H1 (cell line): ENCODE data around the gene CAV1. TPM values are rescaled to one million over a fixed set of nuclear protein-coding genes. Genes with fewer than 3 reads are reported as not detected.

Source experiments
- CTCF ChIA-PET: fragments of 300-600 bp; sonication (Branson Sonifier 250); formaldehyde crosslinking; loops from one replicate; lab custom pipeline; 2021; ENCODE audit not compliant: partially characterized antibody; lab: Charles Lee
- POLR2A ChIA-PET: fragments of 300-600 bp; sonication (Branson Sonifier 250); formaldehyde crosslinking; loops from one replicate; lab custom pipeline; 2021; ENCODE audit warnings: inconsistent platforms; ENCODE audit not compliant: partially characterized antibody; lab: Charles Lee
- DNase-seq, 2 experiments: peaks; one replicate each; pipeline versions ENCODE4 v3.0.0 to v3.0.0-alpha.2; 2010 to 2022; ENCODE audit warnings: low spot score in 2 of 2, low read depth in 1 of 2, mixed read lengths in 1 of 2
- FAIRE-seq: peaks from 2 replicates; lab custom pipeline; 2011; peaks lifted over from hg19 to GRCh38; lab: Jason Lieb, UNC
- H2AFZ ChIP-seq: 2 replicates; pipeline ENCODE4 v1.8.1; 2012; ENCODE audit warnings: low read length, inconsistent platforms
- H2AK5ac ChIP-seq: 2 replicates; pipeline ENCODE4 v1.6.1; 2013; ENCODE audit warnings: low read depth, low read length
- H2BK120ac ChIP-seq: replicated peaks from 2 replicates; pipeline ENCODE3; 2013; ENCODE audit warnings: low read depth, low read length, inconsistent platforms
- H2BK12ac ChIP-seq: 2 replicates; pipeline ENCODE4 v1.6.1; 2013; ENCODE audit warnings: low read depth, low read length
- H2BK15ac ChIP-seq: 2 replicates; pipeline ENCODE4 v1.6.1; 2013; ENCODE audit warnings: low read length
- H2BK20ac ChIP-seq: 2 replicates; pipeline ENCODE4 v1.6.1; 2013; ENCODE audit warnings: low read length
- H2BK5ac ChIP-seq: 2 replicates; pipeline ENCODE4 v1.6.1; 2013; ENCODE audit warnings: low read depth, low read length
- H3K14ac ChIP-seq: 2 replicates; pipeline ENCODE4 v1.6.1; 2013; ENCODE audit warnings: inconsistent platforms; ENCODE audit not compliant: insufficient read length
- H3K18ac ChIP-seq: 2 replicates; pipeline ENCODE4 v1.6.1; 2013; ENCODE audit warnings: low read length; ENCODE audit errors: extremely low read depth
- H3K23ac ChIP-seq: 2 replicates; pipeline ENCODE4 v1.6.1; 2013; ENCODE audit warnings: inconsistent platforms; ENCODE audit not compliant: insufficient read length
- H3K23me2 ChIP-seq: 2 replicates; pipeline ENCODE4 v1.6.1; 2013; ENCODE audit warnings: low read depth, low read length
- H3K27ac ChIP-seq: 2 replicates; pipeline ENCODE4 v1.6.1; 2011; ENCODE audit warnings: low read depth, low read length, inconsistent platforms
- H3K27me3 ChIP-seq, 4 experiments: replicated peaks in 1 of 4; 1 replicate in 1 of 4; 2 replicates in 3 of 4; pipeline versions ENCODE4 v1.6.1 to v1.8.1; 2011 to 2013; ENCODE audit warnings: low read length in 3 of 4, mild to moderate bottlenecking in 3 of 4, inconsistent platforms in 2 of 4, mixed read lengths in 2 of 4, moderate library complexity in 1 of 4; ENCODE audit not compliant: control insufficient read depth in 3 of 4, insufficient read depth in 3 of 4; ENCODE audit errors: extremely low read depth in 1 of 4
- H3K36me3 ChIP-seq, 4 experiments: 2 replicates each; pipeline versions ENCODE4 v1.6.1 to v1.8.1; 2011 to 2013; ENCODE audit warnings: mild to moderate bottlenecking in 4 of 4, low read length in 3 of 4, moderate library complexity in 2 of 4, control low read depth in 1 of 4, inconsistent platforms in 1 of 4; ENCODE audit not compliant: insufficient read depth in 4 of 4, control insufficient read depth in 2 of 4
- H3K4ac ChIP-seq: replicated peaks from 2 replicates; pipeline ENCODE3; 2013; ENCODE audit warnings: low read length, low read depth, mixed read lengths, inconsistent platforms; ENCODE audit not compliant: insufficient read length
- H3K4me1 ChIP-seq, 4 experiments: replicated peaks in 1 of 4; 1 replicate in 1 of 4; 2 replicates in 3 of 4; pipeline versions ENCODE4 v1.6.1 to v1.8.1; 2011 to 2013; ENCODE audit warnings: low read length in 3 of 4, inconsistent platforms in 2 of 4, mixed read lengths in 1 of 4; ENCODE audit not compliant: insufficient read depth in 4 of 4, control insufficient read depth in 3 of 4
- H3K4me2 ChIP-seq, 2 experiments: 2 replicates each; pipeline versions ENCODE4 v1.6.1 to v1.8.1; 2011 to 2013; ENCODE audit warnings: low read depth in 2 of 2, low read length in 2 of 2, control low read depth in 1 of 2, inconsistent platforms in 1 of 2, mild to moderate bottlenecking in 1 of 2; ENCODE audit not compliant: insufficient read depth in 1 of 2
- H3K4me3 ChIP-seq, 4 experiments: fragments of 200-600, 300-600 bp in 1 of 4; sonication (generic), shearing (Covaris generic), sonication (Bioruptor Twin) in 1 of 4; 2 replicates each; pipeline versions ENCODE4 v1.5.1 to v1.8.1; 2011 to 2016; ENCODE audit warnings: low read length in 4 of 4, low read depth in 3 of 4, control low read depth in 2 of 4, inconsistent platforms in 2 of 4, mild to moderate bottlenecking in 2 of 4, mixed read lengths in 1 of 4, moderate library complexity in 1 of 4; ENCODE audit not compliant: insufficient read depth in 2 of 4; ENCODE audit errors: extremely low read depth in 1 of 4
- H3K56ac ChIP-seq: replicated peaks from 2 replicates; pipeline ENCODE3; 2013; ENCODE audit warnings: low read depth, mild to moderate bottlenecking, mixed read lengths, low read length, inconsistent platforms; ENCODE audit not compliant: insufficient read length
- H3K79me1 ChIP-seq: 2 replicates; pipeline ENCODE4 v1.6.1; 2013; ENCODE audit warnings: low read depth, low read length, control low read depth
- H3K79me2 ChIP-seq, 2 experiments: 2 replicates each; pipeline versions ENCODE4 v1.6.1 to v1.8.1; 2012 to 2013; ENCODE audit warnings: low read length in 2 of 2, mild to moderate bottlenecking in 2 of 2, inconsistent platforms in 1 of 2; ENCODE audit not compliant: insufficient read depth in 2 of 2, control insufficient read depth in 1 of 2
- H3K9ac ChIP-seq, 4 experiments: replicated peaks in 1 of 4; 1 replicate in 1 of 4; 2 replicates in 3 of 4; pipeline versions ENCODE4 v1.6.1 to v1.8.1; 2011 to 2013; ENCODE audit warnings: low read depth in 3 of 4, low read length in 3 of 4, control low read depth in 2 of 4, mild to moderate bottlenecking in 2 of 4, moderate library complexity in 2 of 4, inconsistent platforms in 1 of 4; ENCODE audit errors: extremely low read depth in 1 of 4
- H3K9me3 ChIP-seq, 2 experiments: 2 replicates each; pipeline versions ENCODE4 v1.6.1 to v1.8.1; 2012 to 2013; ENCODE audit warnings: mild to moderate bottlenecking in 2 of 2, moderate library complexity in 2 of 2, control low read depth in 1 of 2, inconsistent platforms in 1 of 2, low read depth in 1 of 2, low read length in 1 of 2, mixed read lengths in 1 of 2; ENCODE audit not compliant: insufficient read depth in 2 of 2
- H4K20me1 ChIP-seq, 2 experiments: replicated peaks in 1 of 2; 2 replicates each; pipeline versions ENCODE3 to v1.8.1; 2011 to 2013; ENCODE audit warnings: inconsistent platforms in 2 of 2, low read length in 2 of 2, mild to moderate bottlenecking in 1 of 2; ENCODE audit not compliant: insufficient read depth in 2 of 2, control insufficient read depth in 1 of 2
- H4K5ac ChIP-seq: 2 replicates; pipeline ENCODE4 v1.6.1; 2013; ENCODE audit warnings: low read length, low read depth, mixed read lengths, inconsistent platforms; ENCODE audit not compliant: insufficient read length
- H4K8ac ChIP-seq: 2 replicates; pipeline ENCODE4 v1.8.0; 2013; ENCODE audit warnings: mild to moderate bottlenecking, moderate library complexity, low read length, inconsistent platforms; ENCODE audit not compliant: insufficient read depth; ENCODE audit errors: extremely low read depth
- H4K91ac ChIP-seq: replicated peaks from 2 replicates; pipeline ENCODE3; 2013; ENCODE audit warnings: low read length, mixed read lengths, inconsistent platforms; ENCODE audit not compliant: insufficient read length
- BACH1 ChIP-seq: IDR thresholded peaks from 2 replicates; pipeline ENCODE4 v1.6.1; 2012; ENCODE audit warnings: low read length, improper control_type of control experiment
- BCL11A ChIP-seq, 2 experiments: IDR thresholded peaks; one replicate each; pipeline ENCODE4 v1.6.1; 2011; ENCODE audit warnings: low read depth in 2 of 2, low read length in 2 of 2, mild to moderate bottlenecking in 2 of 2
- CHD1 ChIP-seq: IDR thresholded peaks from 2 replicates; pipeline ENCODE4 v1.6.1; 2012; ENCODE audit warnings: low read depth, low read length, improper control_type of control experiment
- CREB1 ChIP-seq: IDR thresholded peaks from 2 replicates; pipeline ENCODE4 v1.6.1; 2012; ENCODE audit warnings: inconsistent platforms
- FOSL1 ChIP-seq: IDR thresholded peaks from 2 replicates; pipeline ENCODE4 v1.6.1; 2011; ENCODE audit warnings: mild to moderate bottlenecking, low read depth, low read length, moderate library complexity; ENCODE audit not compliant: insufficient read depth
- JUN ChIP-seq: IDR thresholded peaks from 2 replicates; pipeline ENCODE4 v1.6.1; 2011; ENCODE audit warnings: low read depth, mild to moderate bottlenecking, improper control_type of control experiment, low read length
- NANOG ChIP-seq: IDR thresholded peaks from 2 replicates; pipeline ENCODE4 v1.6.1; 2011; ENCODE audit warnings: low read length, low read depth, mild to moderate bottlenecking, inconsistent platforms; ENCODE audit not compliant: insufficient read depth, poor library complexity, severe bottlenecking
- RNF2 ChIP-seq: fragments of 200-900, 300-1000 bp; sonication (generic); IDR thresholded peaks from 2 replicates; pipeline ENCODE4 v1.7.1; 2016; ENCODE audit warnings: borderline replicate concordance, low read depth, mild to moderate bottlenecking, antibody characterized with exemption, low read length; ENCODE audit not compliant: poor library complexity, severe bottlenecking; ENCODE audit errors: missing control alignments
- SIN3A ChIP-seq, 2 experiments: IDR thresholded peaks in 1 of 2; conservative IDR thresholded peaks in 1 of 2; 2 replicates each; pipeline ENCODE4 v1.6.1; 2011 to 2012; ENCODE audit warnings: low read length in 2 of 2, improper control_type of control experiment in 1 of 2, low read depth in 1 of 2, mild to moderate bottlenecking in 1 of 2
- SUZ12 ChIP-seq: fragments of 200-600 bp; sonication (generic); IDR thresholded peaks from 2 replicates; pipeline ENCODE4 v1.6.1; 2012; ENCODE audit warnings: mild to moderate bottlenecking, inconsistent platforms, low read length, moderate library complexity, mixed read lengths
- TBP ChIP-seq: IDR thresholded peaks from 2 replicates; pipeline ENCODE4 v1.6.1; 2011; ENCODE audit warnings: low read depth, low read length, improper control_type of control experiment
- ZNF274 ChIP-seq: IDR thresholded peaks from 2 replicates; pipeline ENCODE4 v1.7.0; 2012; ENCODE audit warnings: low read length, borderline replicate concordance; ENCODE audit errors: extremely low read depth
- WGBS, 2 experiments: shearing (Covaris generic) in 1 of 2; methylation state at CpG; one replicate each; pipeline versions ENCODE4 v1.1.6 to v1.1.7; 2013 to 2015; ENCODE audit warnings: low lambda C conversion rate in 2 of 2, mixed read lengths in 2 of 2, inconsistent platforms in 1 of 2, low coverage in 1 of 2, missing lambda C conversion rate in 1 of 2; ENCODE audit not compliant: insufficient replicate concordance in 2 of 2, insufficient coverage in 1 of 2, insufficient read length in 1 of 2; ENCODE audit errors: extremely low coverage in 1 of 2, missing lambda C conversion rate in 1 of 2; 5-methylcytosine and 5-hydroxymethylcytosine counted together
- polyA plus RNA-seq, 7 experiments: library from polyadenylated mRNA; depleted of rRNA in 3 of 7; stranded (reverse) in 5 of 7; unstranded in 2 of 7; fragments of >200 nt in 5 of 7; fragments of 200-250 nt in 2 of 7; gene quantifications; 1 replicate in 5 of 7; 2 replicates in 1 of 7; 4 replicates in 1 of 7; pipeline versions ENCODE4 v1.2.1 to v1.2.3, GENCODE V29; 2011 to 2013; ENCODE audit warnings: missing spikeins in 2 of 7, mixed read lengths in 2 of 7
- total RNA-seq: library from RNA; stranded (reverse); fragmentation: NEBNext Ultra II Directional; extraction: Animal tissue kit (Norgen Biotek cat#: 25700); gene quantifications from 2 replicates; pipeline ENCODE4 v1.2.1, GENCODE V29; 2021
- TF ChIP-seq, protein P1 (sequence below): IDR thresholded peaks from 2 replicates; pipeline ENCODE4 v1.6.1; 2011; ENCODE audit warnings: low read depth, mild to moderate bottlenecking, low read length; ENCODE audit not compliant: insufficient read depth

The CAV1 gene
- total and polyA plus RNA-seq, 2 of the 8 experiments (the other 6 are each of a cell fraction or from before 2014, with no cell fraction given), result 16.3 to 21.8 TPM

DNA sequence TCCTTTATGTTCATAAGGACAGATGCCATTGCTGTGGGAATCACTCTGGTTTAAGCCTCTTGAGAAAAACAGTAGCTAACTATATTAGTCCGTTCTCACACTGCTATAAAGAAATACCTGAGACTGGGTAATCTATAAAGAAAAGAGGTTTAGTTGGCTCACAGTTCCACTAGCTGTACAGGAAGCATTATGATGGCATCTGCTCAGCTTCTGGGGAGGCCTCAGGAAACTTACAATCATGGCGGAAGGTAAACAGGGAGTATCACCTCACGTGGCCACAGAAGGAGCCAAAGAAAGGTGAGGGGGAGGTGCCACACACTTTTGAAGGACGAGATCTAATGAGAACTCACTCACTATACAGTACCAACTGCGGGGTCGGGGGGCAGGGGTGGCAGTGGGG lies 28.2 kb upstream of the CAV1 start:
- CTCF ChIA-PET, result interaction anchor here (1.0 to 3.8 kb wide), 2 partner anchors 14 to 29 kb away, joined by 5 to 13 read pairs; no protein-coding TSS in a partner anchor
- H3K27ac ChIP-seq, result no peak overlapping the region
- H2BK15ac ChIP-seq, result no peak overlapping the region
- H4K20me1 ChIP-seq, result peaks cover 0 to 2% of the 10 kb centered on the region in 2 experiments
- no peaks in the 10 kb centered on the region for H3K79me1 ChIP-seq
- no peak overlapping the region for H3K9ac ChIP-seq
- peaks cover 5% of the 10 kb centered on the region; the same call in 1 of the 2 replicates for H3K23me2 ChIP-seq
- H2AFZ ChIP-seq, result no peak overlapping the region
- FAIRE-seq, result no peak
- POLR2A ChIA-PET, result interaction anchor here (0.7 kb wide), 1 partner anchor 25 kb away, joined by 3 read pairs; no protein-coding TSS in a partner anchor
- no peak overlapping the region for H3K4ac ChIP-seq
- H4K5ac ChIP-seq, result no peak overlapping the region
- H3K56ac ChIP-seq, result no peak overlapping the region
- H3K36me3 ChIP-seq, result no peaks in the 10 kb centered on the region
- WGBS, 2 experiments, result 90% methylated on average over 6 of the region's 6 CpGs; no CpG with 5 or more reads in 1 of the 2 experiments
- H3K4me3 ChIP-seq, result no peak overlapping the region
- H4K91ac ChIP-seq, result no peak overlapping the region
- H2BK5ac ChIP-seq, result no peak overlapping the region
- no peak overlapping the region for H2BK20ac ChIP-seq
- DNase-seq, result no peak
- H3K14ac ChIP-seq, result no peak overlapping the region
- no peak overlapping the region for H4K8ac ChIP-seq
- no peak overlapping the region for H2BK120ac ChIP-seq
- no peak overlapping the region for H3K4me2 ChIP-seq
- no peaks in the 10 kb centered on the region for H3K79me2 ChIP-seq
- no peak overlapping the region for H3K23ac ChIP-seq
- no peak overlapping the region for H3K18ac ChIP-seq
- H2AK5ac ChIP-seq, result no peak overlapping the region
- peaks cover 2 to 4% (median 3%) of the 10 kb centered on the region in 4 experiments; a peak in 4 of 7 replicates for H3K4me1 ChIP-seq
- H2BK12ac ChIP-seq, result no peak overlapping the region
- peaks cover 0 to 22% (median 16%) of the 10 kb centered on the region in 4 experiments; a peak in 6 of 7 replicates for H3K27me3 ChIP-seq
- H3K9me3 ChIP-seq, result no peaks in the 10 kb centered on the region
- TF ChIP-seq BCL11A (IDR thresholded peaks at IDR 0.05; ENCODE audit: low read depth in 2 of 2, low read length in 2 of 2), result no peak
- no peak for TF ChIP-seq BACH1
- TF ChIP-seq, protein P1, sequence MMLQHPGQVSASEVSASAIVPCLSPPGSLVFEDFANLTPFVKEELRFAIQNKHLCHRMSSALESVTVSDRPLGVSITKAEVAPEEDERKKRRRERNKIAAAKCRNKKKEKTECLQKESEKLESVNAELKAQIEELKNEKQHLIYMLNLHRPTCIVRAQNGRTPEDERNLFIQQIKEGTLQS, result no peak
- no peak for TF ChIP-seq SUZ12
- no peak for TF ChIP-seq FOSL1
- no peak for TF ChIP-seq RNF2
- TF ChIP-seq NANOG, result no peak
- TF ChIP-seq ZNF274, result no peak
- no peak for TF ChIP-seq TBP
- TF ChIP-seq JUN, result no peak
- no peak for TF ChIP-seq SIN3A (conservative IDR thresholded peaks at IDR 0.05 in 1 of 2, IDR thresholded peaks at IDR 0.05 in 1 of 2; ENCODE audit: low read depth in 1 of 2, low read length in 2 of 2)
- TF ChIP-seq CREB1, result no peak
- TF ChIP-seq CHD1, result no peak
